ENCODE data around the gene RPS27L.

Gene RPS27L

GRCh38 chr15:63188247-63188925, 31.1 kb upstream of the RPS27L start:
- peak in 1 of 5 donors; percentile 43 for DNase-seq

- DNase-seq, result no peak
Observed at GRCh38 chr15:63187589-63188226, 30.4 kb upstream of the RPS27L start.

GRCh38 chr15:63186065-63186464, 28.8 kb upstream of the RPS27L start:
- no peak for DNase-seq

- DNase-seq, result no peak
Observed at GRCh38 chr15:63185206-63185605, 27.9 kb upstream of the RPS27L start.

GRCh38 chr15:63181648-63182047, 24.4 kb upstream of the RPS27L start:
- DNase-seq, result no peak

- DNase-seq, result no peak
Observed at GRCh38 chr15:63180746-63181145, 23.5 kb upstream of the RPS27L start.

- DNase-seq, result no peak
Observed at GRCh38 chr15:63178034-63178433, 20.8 kb upstream of the RPS27L start.

GRCh38 chr15:63176302-63176701, 19.0 kb upstream of the RPS27L start:
- DNase-seq, result no peak

- no peak for DNase-seq
Observed at GRCh38 chr15:63172851-63173451, 15.7 kb upstream of the RPS27L start.

- DNase-seq, result no peak
Observed at GRCh38 chr15:63172376-63172775, 15.1 kb upstream of the RPS27L start.

- DNase-seq, result no peak
Observed at GRCh38 chr15:63169788-63170187, 12.5 kb upstream of the RPS27L start.

- peak in 1 of 5 donors; percentile 20 for DNase-seq
Observed at GRCh38 chr15:63166219-63166618, 8.9 kb upstream of the RPS27L start.

- DNase-seq, result no peak
Observed at GRCh38 chr15:63165166-63165859, 8.0 kb upstream of the RPS27L start.

- DNase-seq, result no peak
Observed at GRCh38 chr15:63163217-63163616, 5.9 kb upstream of the RPS27L start.

- no peak for DNase-seq
Observed at GRCh38 chr15:63160638-63161037, 3.4 kb upstream of the RPS27L start.

GRCh38 chr15:63157891-63158431, 684 bp upstream of the RPS27L start:
- peak in 2 of 5 donors; percentile 10 to 22 for DNase-seq

GRCh38 chr15:63156755-63157117, 541 bp downstream of the RPS27L start:
- peak in 2 of 5 donors; percentile 5 to 20 for DNase-seq

GRCh38 chr15:63156086-63156710, 1.1 kb downstream of the RPS27L start:
- DNase-seq, result no peak

GRCh38 chr15:63155486-63155885, 1.8 kb downstream of the RPS27L start:
- no peak for DNase-seq

- no peak for DNase-seq
Observed at GRCh38 chr15:63151665-63152064, 5.6 kb downstream of the RPS27L start.

- DNase-seq, result no peak
Observed at GRCh38 chr15:63146684-63147083, 10.6 kb downstream of the RPS27L start.

GRCh38 chr15:63145426-63145825, 11.9 kb downstream of the RPS27L start:
- no peak for DNase-seq

- DNase-seq, result no peak
Observed at GRCh38 chr15:63140936-63141335, 16.3 kb downstream of the RPS27L start.
